ENCODE measurements around the gene FOXP4.

DNA sequence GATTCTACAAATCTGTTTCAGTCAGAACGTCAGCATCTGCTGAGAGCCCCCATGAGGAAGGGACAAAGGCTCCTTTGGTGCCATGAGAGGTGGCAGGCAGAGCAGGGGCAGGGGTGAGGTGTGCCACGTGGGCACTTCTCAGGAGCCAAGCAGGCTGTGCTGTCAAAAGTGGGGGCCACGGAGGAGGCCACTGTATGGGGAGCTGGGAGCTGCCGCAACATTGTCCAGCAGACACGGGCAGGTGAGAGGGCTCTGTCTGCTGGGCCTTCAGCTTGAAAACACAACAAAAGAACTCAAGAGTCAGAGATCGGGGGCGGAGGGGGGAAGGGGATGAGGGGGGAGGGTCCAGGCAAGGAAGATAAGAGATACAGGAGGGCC, 21.6 kb upstream of the FOXP4 start:
- TF ChIP-seq, protein P1, sequence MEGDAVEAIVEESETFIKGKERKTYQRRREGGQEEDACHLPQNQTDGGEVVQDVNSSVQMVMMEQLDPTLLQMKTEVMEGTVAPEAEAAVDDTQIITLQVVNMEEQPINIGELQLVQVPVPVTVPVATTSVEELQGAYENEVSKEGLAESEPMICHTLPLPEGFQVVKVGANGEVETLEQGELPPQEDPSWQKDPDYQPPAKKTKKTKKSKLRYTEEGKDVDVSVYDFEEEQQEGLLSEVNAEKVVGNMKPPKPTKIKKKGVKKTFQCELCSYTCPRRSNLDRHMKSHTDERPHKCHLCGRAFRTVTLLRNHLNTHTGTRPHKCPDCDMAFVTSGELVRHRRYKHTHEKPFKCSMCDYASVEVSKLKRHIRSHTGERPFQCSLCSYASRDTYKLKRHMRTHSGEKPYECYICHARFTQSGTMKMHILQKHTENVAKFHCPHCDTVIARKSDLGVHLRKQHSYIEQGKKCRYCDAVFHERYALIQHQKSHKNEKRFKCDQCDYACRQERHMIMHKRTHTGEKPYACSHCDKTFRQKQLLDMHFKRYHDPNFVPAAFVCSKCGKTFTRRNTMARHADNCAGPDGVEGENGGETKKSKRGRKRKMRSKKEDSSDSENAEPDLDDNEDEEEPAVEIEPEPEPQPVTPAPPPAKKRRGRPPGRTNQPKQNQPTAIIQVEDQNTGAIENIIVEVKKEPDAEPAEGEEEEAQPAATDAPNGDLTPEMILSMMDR (IDR thresholded peaks at IDR 0.05) = no peak
- TF ChIP-seq EP300 (IDR thresholded peaks at IDR 0.05) = no peak
